Activated CD4-positive, CD25-positive, alpha-beta regulatory T cell treated with anti-CD3 and anti-CD28 coated beads, Interleukin-2, amount 50 U/mL, for 72 hours (primary cell): ENCODE measurements around the gene PNMT.
A peak's percentile ranks its signal among the peaks of the same experiment; 100 is the strongest.

Experiments used
- DNase-seq: peaks from one replicate; pipeline ENCODE4 v3.0.0; 2021

PNMT gene

GRCh38 chr17:39633570-39634183, 34.6 kb upstream of the PNMT start:
- DNase-seq = no peak

- no peak for DNase-seq
Observed at GRCh38 chr17:39634384-39634871, 33.8 kb upstream of the PNMT start.

DNA sequence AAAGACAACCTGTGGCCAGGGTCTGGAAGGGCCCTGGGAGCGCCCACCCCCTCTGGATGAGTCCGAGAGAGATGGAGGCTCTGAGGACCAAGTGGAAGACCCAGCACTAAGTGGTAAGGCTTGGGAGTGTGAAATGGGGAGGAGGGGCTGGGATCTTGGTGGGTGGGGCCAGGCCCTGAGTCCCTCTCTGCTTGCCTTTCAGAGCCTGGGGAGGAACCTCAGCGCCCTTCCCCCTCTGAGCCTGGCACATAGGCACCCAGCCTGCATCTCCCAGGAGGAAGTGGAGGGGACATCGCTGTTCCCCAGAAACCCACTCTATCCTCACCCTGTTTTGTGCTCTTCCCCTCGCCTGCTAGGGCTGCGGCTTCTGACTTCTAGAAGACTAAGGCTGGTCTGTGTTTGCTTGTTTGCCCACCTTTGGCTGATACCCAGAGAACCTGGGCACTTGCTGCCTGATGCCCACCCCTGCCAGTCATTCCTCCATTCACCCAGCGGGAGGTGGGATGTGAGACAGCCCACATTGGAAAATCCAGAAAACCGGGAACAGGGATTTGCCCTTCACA, 32.6 kb upstream of the PNMT start:
- no peak for DNase-seq

DNA sequence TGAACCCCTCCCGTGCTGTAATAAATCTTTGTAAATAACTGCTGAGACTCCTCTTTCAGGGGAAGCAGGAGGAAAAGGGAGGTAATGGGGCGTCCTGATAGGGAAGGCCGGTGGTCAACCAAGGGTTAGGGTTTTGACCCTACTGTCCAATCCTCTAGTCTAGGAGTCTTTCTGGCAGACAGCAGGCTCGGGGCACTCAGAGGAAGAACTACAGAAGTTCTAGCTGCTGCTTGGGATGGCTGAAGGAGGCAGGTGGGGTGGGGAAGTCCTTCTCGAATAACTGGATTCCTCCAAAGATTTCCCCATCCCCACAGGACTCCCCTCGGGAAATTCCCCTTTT, 31.7 kb upstream of the PNMT start:
- DNase-seq = peak; percentile 41

- DNase-seq = peak; percentile 94
Observed at GRCh38 chr17:39636927-39637736, 31.1 kb upstream of the PNMT start, which contains the start of gene STARD3. TSS of gene STARD3 (plus strand) at chr17:39637144. CDS start at chr17:39653532, 16,388 bp downstream.

DNA sequence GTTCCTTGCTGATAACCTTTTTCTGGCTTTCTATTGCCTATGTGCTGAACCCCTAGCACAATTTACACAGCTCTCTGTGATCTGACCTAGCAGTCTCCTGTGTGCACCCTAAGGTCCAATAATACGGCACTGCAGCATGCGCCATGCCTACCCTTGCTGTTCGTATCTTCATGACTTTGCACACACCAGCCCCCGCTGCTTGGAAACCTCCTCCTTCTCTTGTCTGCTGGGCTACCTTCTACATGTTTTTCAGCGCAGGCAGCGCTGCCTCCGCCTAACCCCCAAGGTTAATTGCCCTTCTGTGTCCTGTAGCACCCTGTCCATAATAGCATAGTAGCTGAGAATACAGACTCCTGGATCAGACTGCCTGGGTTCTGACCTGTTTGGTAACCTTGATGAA, 29.9 kb upstream of the PNMT start:
- DNase-seq = no peak

- no peak for DNase-seq
Observed at GRCh38 chr17:39639043-39639442, 29.2 kb upstream of the PNMT start.

- no peak for DNase-seq
Observed at GRCh38 chr17:39639566-39640458, 28.4 kb upstream of the PNMT start.

DNA sequence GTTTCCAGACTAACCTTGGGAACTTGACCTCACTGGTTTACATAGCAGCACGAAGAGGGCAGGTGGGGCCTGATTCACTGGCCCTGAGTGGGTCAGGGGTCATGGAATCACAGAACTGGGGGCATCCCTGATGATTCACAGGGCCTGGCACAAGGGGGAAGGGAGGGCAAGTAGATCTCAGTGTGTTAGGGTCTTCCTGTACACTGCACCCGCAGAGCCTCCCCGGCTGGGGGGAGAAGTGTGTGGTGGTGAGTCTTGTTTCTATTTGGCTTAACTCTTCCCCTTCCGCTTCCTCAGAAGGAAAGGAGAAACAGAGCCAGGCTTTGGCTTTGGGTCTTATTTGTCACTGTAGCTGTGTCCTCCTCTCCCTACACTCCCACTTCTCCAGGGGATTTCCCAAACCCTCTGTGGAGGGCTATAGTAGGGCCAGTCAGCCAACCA, 27.6 kb upstream of the PNMT start:
- no peak for DNase-seq

DNA sequence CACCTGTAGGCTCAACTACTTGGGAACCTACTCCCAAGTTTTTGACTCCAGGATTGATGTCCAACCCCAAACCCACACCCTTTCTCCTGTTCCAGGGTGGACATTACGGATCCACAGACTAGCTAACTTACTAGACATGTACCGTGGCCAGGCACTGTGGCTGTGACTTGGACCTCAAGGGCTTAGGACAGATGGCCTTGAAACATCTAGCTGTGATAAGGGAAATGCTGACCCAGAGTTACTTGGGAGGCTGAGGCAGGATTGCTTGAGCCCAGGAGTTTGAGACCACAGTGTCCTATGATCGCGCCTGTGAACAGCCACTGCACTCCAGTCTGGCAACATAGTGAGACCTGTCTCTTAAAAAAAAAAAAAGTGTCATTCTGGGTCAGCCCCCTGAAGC, 27.2 kb upstream of the PNMT start:
- DNase-seq = no peak

DNA sequence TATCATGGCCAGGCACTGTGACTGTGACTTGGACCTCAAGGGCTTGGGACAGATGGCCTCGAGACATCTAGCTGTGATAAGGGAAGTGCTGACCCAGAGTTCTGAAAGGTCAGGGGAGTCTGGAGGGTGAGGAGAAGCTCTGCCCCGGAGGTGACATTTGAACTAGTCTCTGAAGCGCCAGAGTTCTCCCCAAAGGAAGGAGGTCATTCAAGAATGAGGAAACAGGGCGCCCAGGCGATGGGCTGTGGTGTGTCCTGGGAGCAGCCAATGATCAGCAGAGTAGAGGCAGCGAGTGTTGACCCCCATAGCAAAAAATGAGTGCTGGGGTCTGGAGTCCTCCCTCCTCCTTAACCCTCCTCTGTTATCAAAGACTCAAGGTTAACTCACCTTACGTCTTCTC, 26.4 kb upstream of the PNMT start:
- DNase-seq = no peak

DNA sequence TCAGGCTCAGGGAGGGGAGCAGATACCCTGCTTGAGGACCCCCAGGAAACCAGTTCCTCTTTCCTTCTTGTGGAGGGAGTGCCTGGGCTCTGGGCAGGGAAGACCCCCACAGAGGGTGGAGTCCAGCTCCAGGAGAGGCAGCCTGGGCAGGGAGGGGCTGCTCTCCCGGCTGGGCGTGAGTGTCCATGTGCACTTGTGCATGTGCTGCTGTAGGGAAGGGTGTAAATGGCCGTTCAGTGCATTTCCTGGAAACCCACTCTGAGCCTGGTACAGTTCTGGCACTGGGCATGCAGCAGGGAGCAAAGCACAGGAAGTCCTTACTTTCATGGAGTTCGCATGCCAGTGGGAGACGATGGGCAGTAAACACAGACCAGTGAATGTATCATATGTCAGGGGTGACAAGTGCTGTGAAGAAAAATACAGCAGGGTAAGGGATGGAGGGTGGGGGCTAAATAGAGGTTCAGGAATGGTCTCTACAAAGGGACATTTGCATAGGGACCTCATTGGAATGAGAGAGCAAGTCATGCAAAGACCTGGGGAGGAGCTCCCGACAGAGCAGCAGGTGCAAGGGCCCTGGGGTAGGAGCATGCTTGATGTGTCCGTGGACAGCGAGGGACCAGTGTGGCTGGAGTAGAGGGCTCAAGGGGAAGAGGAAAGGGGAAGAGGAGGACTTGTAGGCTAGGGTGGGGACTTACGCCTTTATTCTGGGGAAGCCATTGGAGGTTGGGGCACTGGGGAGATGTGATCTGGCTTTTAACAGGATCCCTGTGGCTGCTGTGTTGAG, 25.8 kb upstream of the PNMT start:
- no peak for DNase-seq

DNA sequence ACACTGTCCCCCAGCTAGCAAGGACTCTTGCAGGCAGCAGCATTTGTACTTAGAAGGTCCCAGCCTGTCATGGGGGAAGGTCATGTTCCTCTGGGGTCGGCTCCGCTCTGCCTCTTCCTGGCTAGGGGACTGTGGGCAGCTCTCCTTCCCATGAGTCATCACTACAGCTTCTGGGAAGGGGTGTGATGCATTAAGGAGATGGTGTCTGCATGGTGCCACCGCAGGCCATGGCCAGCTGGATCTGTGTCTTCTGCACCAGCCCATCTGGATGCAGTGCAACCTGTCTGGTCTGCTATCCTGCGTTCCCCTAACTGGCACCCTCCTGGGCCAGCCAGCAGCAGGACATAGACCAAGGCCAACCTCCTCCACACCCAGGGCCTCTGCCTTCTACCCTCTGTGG, 25.0 kb upstream of the PNMT start:
- DNase-seq = no peak

DNA sequence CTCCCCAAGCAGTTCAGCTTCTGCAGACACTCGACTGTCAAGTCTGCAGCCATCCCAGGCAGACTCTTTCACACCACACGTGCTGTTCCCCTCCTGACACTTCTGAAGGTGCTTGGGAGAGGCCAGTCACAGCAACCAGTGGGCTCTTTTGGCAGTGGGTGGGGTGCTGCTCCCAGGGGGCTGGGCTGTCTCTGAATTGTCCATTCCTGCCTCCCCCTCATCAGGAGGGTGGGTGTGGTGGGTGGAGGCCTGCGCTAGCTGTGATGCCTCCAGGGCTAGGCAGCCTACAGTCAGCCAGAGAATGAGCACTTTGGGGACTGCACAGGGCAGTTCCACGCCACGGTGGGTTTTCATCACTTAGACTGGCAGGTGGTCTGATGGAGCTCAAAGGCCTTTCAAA, 21.0 kb upstream of the PNMT start:
- DNase-seq = no peak

- no peak for DNase-seq
Observed at GRCh38 chr17:39648616-39649366, 19.5 kb upstream of the PNMT start.

GRCh38 chr17:39650121-39650579, 18.1 kb upstream of the PNMT start:
- no peak for DNase-seq

- no peak for DNase-seq
Observed at GRCh38 chr17:39651923-39652586, 16.2 kb upstream of the PNMT start.

GRCh38 chr17:39652587-39653315, 15.5 kb upstream of the PNMT start:
- no peak for DNase-seq

GRCh38 chr17:39653316-39653661, 15.0 kb upstream of the PNMT start:
- DNase-seq = no peak

- DNase-seq = peak; percentile 88
Observed at GRCh38 chr17:39653662-39654331, 14.5 kb upstream of the PNMT start.
